A549 treated with AZD2906 at 1 μM for 4 hours (cell line): ENCODE results near the gene DNAJC22. TPM values are rescaled to one million over a fixed set of nuclear protein-coding genes. Genes with fewer than 3 reads are reported as not detected.

Experiments used
- total RNA-seq: library from RNA; stranded (reverse); fragments of 200-300 nt; extraction: Qiagen RNA extraction; gene quantifications from 5 replicates; pipeline ENCODE4 v1.2.3, GENCODE V29; 2022

Gene DNAJC22
- 20.3 to 22.4 TPM (median 21.4 TPM) in 5 replicates for total RNA-seq

GRCh38 chr12:49346659-49347310 lies at the start of gene DNAJC22:
Gene DNAJC22, plus strand, starts transcription at chr12:49346888. Its CDS starts 1,985 bp downstream, at chr12:49348873.

GRCh38 chr12:49322708-49323523 lies 23.8 kb upstream of the DNAJC22 start, which contains the start of gene TROAP:
Gene TROAP, plus strand, starts transcription at chr12:49323255. Its CDS starts 354 bp downstream, at chr12:49323609.

GRCh38 chr12:49336645-49337584 lies 9.8 kb upstream of the DNAJC22 start, which contains the start of gene C1QL4:
Gene C1QL4, minus strand, starts transcription at chr12:49337188. Its CDS starts 711 bp downstream, at chr12:49336477.

GRCh38 chr12:49367381-49368239 lies 20.9 kb downstream of the DNAJC22 start, which contains the start of gene SPATS2:
Gene SPATS2, plus strand, starts transcription at chr12:49367462. Its CDS starts 93,551 bp downstream, at chr12:49461013.

Other genes with a start within 250 kb of the DNAJC22 start
- gene LMBR1L, start 236.0 kb upstream of the DNAJC22 start, total RNA-seq, result 13.1 to 18.8 TPM (median 16.6 TPM) in 5 replicates
- 2,296 to 2,496 TPM (median 2,380 TPM) in 5 replicates for gene TUBA1B, start 215.5 kb upstream of the DNAJC22 start, total RNA-seq
- gene TUBA1A, start 157.8 kb upstream of the DNAJC22 start, total RNA-seq, result 195 to 252 TPM (median 234 TPM) in 5 replicates
- 1,559 to 2,017 TPM (median 1,622 TPM) in 5 replicates for gene TUBA1C, start 81.8 kb upstream of the DNAJC22 start, total RNA-seq
- gene PRPH, start 51.7 kb upstream of the DNAJC22 start, total RNA-seq, result 0.82 to 2.1 TPM (median 1.9 TPM) in 5 replicates
- gene TROAP, start 23.6 kb upstream of the DNAJC22 start, total RNA-seq, result 77.8 to 88.1 TPM (median 86.0 TPM) in 5 replicates
- 5.9 to 8.0 TPM (median 6.9 TPM) in 5 replicates for gene C1QL4, start 9.7 kb upstream of the DNAJC22 start, total RNA-seq
- gene SPATS2, start 20.6 kb downstream of the DNAJC22 start, total RNA-seq, result 27.3 to 35.1 TPM (median 32.6 TPM) in 5 replicates
- gene KCNH3, start 192.1 kb downstream of the DNAJC22 start, total RNA-seq, result 1.5 to 2.6 TPM (median 2.2 TPM) in 5 replicates
- gene MCRS1, start 221.3 kb downstream of the DNAJC22 start, total RNA-seq, result 61.8 to 68.8 TPM (median 64.9 TPM) in 5 replicates